Breast epithelium (tissue), 4 donors: ENCODE data around the gene SELPLG. TPM values are rescaled to one million over a fixed set of nuclear protein-coding genes. Genes with fewer than 3 reads are reported as not detected.
A peak's percentile ranks its signal among the peaks of the same experiment; 100 is the strongest.
"Not testable (repeated sequence)": the region's sequence is repeated elsewhere in the genome, so short reads cannot be mapped to it uniquely, and the experiment has no call there.

ENCODE experiments used
- DNase-seq, 2 donors: peaks; one replicate each; pipeline ENCODE4 v3.0.0-alpha.2; 2019; ENCODE audit warnings: low spot score in 2 of 2
- H3K27ac ChIP-seq, 2 donors: fragments of 200-600 bp; sonication (generic) in 1 of 2; one replicate each; pipeline ENCODE4 v1.5.1; 2016 to 2019; ENCODE audit warnings: mild to moderate bottlenecking in 1 of 2
- H3K27me3 ChIP-seq, 2 donors: fragments of 200-600 bp; sonication (generic) in 1 of 2; one replicate each; pipeline versions ENCODE4 v1.5.1 to v1.6.0; 2017 to 2019; ENCODE audit warnings: control low read depth in 1 of 2, mild to moderate bottlenecking in 1 of 2
- H3K36me3 ChIP-seq: fragments of 200-600 bp; one replicate; pipeline ENCODE4 v1.5.1; 2019
- H3K4me1 ChIP-seq, 2 donors: fragments of 200-600 bp; sonication (generic); one replicate each; pipeline ENCODE4 v1.5.1; 2016 to 2019; ENCODE audit warnings: control low read depth in 1 of 2
- H3K4me3 ChIP-seq, 3 donors: fragments of 200-600 bp; sonication (generic); 1 replicate in 2 of 3; 2 replicates in 1 of 3; pipeline ENCODE4 v1.5.1; 2016 to 2019; ENCODE audit warnings: mild to moderate bottlenecking in 3 of 3, moderate library complexity in 2 of 3
- H3K9me3 ChIP-seq, 2 donors: fragments of 200-600 bp; sonication (generic) in 1 of 2; one replicate each; pipeline ENCODE4 v1.5.1; 2016 to 2019; ENCODE audit warnings: control low read depth in 1 of 2
- CTCF ChIP-seq, 3 donors: fragments of 450-650 bp; IDR thresholded peaks; one replicate each; pipeline ENCODE4 v1.5.1; 2016 to 2017; ENCODE audit warnings: antibody characterized with exemption in 3 of 3, mild to moderate bottlenecking in 3 of 3, moderate library complexity in 3 of 3
- POLR2A ChIP-seq: fragments of 450-650 bp; IDR thresholded peaks from one replicate; pipeline ENCODE4 v1.6.1; 2016; ENCODE audit warnings: antibody characterized with exemption, mild to moderate bottlenecking, moderate library complexity
- POLR2AphosphoS5 ChIP-seq, 3 donors: sonication (generic); formaldehyde crosslinking; IDR thresholded peaks; one replicate each; pipeline ENCODE4 v1.6.1; 2017; ENCODE audit warnings: antibody characterized with exemption in 3 of 3
- intact Hi-C: fragments of 100-400 bp; cut with DNase I; formaldehyde crosslinking; loops from one replicate; pipeline ENCODE4 v1.15.1; 2023; ENCODE audit warnings: low total_unique reads
- total RNA-seq, 3 donors: library from RNA; depleted of rRNA; stranded (reverse); fragments of >200 nt; gene quantifications; one replicate each; pipeline ENCODE4 v1.1.0, GENCODE V29; 2016

SELPLG gene
- total RNA-seq, 3 donors from 2014 or later, result 5.2 to 16.6 (median 6.7) TPM

- DNase-seq, result no peak
- H3K4me3 ChIP-seq, result no peak overlapping the region
- H3K36me3 ChIP-seq, result no peaks in the 10 kb centered on the region
- H3K4me1 ChIP-seq, result no peaks in the 10 kb centered on the region
- H3K27ac ChIP-seq, result peak overlapping the region in 1 of 2 donors; percentile 12
- intact Hi-C loops, result no loop called here
- no peak for TF ChIP-seq POLR2AphosphoS5 (IDR thresholded peaks at IDR 0.05)
- no peak for TF ChIP-seq POLR2A
- TF ChIP-seq CTCF (IDR thresholded peaks at IDR 0.05), result no peak
- H3K27me3 ChIP-seq, result no peaks in the 10 kb centered on the region
- no peaks in the 10 kb centered on the region for H3K9me3 ChIP-seq
These were observed 42.3 kb downstream of the SELPLG start for GRCh38 chr12:108591267-108591980.

- H3K9me3 ChIP-seq, intact Hi-C loops, H3K4me3 ChIP-seq, H3K27me3 ChIP-seq, H3K27ac ChIP-seq, H3K36me3 ChIP-seq, DNase-seq, H3K4me1 ChIP-seq: not testable (repeated sequence)
These were observed 43.2 kb downstream of the SELPLG start for GRCh38 chr12:108590463-108590862.

- no peak for DNase-seq
- no peaks in the 10 kb centered on the region for H3K36me3 ChIP-seq
- TF ChIP-seq POLR2AphosphoS5 (IDR thresholded peaks at IDR 0.05) (no peak), POLR2A (no peak), CTCF (IDR thresholded peaks at IDR 0.05) (no peak)
- H3K27ac ChIP-seq, result peak overlapping the region in 1 of 2 donors; percentile 25
- no peak overlapping the region for H3K4me3 ChIP-seq
- no peaks in the 10 kb centered on the region for H3K27me3 ChIP-seq
- H3K4me1 ChIP-seq, result no peaks in the 10 kb centered on the region
- H3K9me3 ChIP-seq, result no peaks in the 10 kb centered on the region
- intact Hi-C loops, result no loop called here
These were observed 43.9 kb downstream of the SELPLG start for GRCh38 chr12:108589840-108590229.

GRCh38 chr12:108589028-108589839 is 44.5 kb downstream of the SELPLG start:
- no peaks in the 10 kb centered on the region for H3K4me1 ChIP-seq
- TF ChIP-seq POLR2AphosphoS5 (IDR thresholded peaks at IDR 0.05), result no peak
- no peak for TF ChIP-seq POLR2A
- TF ChIP-seq CTCF (IDR thresholded peaks at IDR 0.05), result no peak
- intact Hi-C loops, result no loop called here
- H3K4me3 ChIP-seq, result peak overlapping the region in 1 of 3 donors; percentile 20
- H3K9me3 ChIP-seq, result no peaks in the 10 kb centered on the region
- no peaks in the 10 kb centered on the region for H3K36me3 ChIP-seq
- H3K27ac ChIP-seq, result peak overlapping the region; percentile 7 to 32
- H3K27me3 ChIP-seq, result no peaks in the 10 kb centered on the region
- no peak for DNase-seq

- Histone ChIP-seq H3K9me3 (no peaks in the 10 kb centered on the region), H3K27me3 (no peaks in the 10 kb centered on the region), H3K36me3 (no peaks in the 10 kb centered on the region), H3K4me1 (no peaks in the 10 kb centered on the region), H3K4me3 (no peak overlapping the region), H3K27ac (no peak overlapping the region)
- TF ChIP-seq POLR2AphosphoS5 (IDR thresholded peaks at IDR 0.05) (no peak), POLR2A (no peak), CTCF (IDR thresholded peaks at IDR 0.05) (no peak)
- intact Hi-C loops, result no loop called here
- no peak for DNase-seq
These were observed 45.9 kb downstream of the SELPLG start for GRCh38 chr12:108587826-108588225.
